Measurements from ENCODE around the gene SCYGR5.

GRCh38 chr2:227696990-227697679, 30.5 kb downstream of the SCYGR5 start:
- TF ChIP-seq CTCF (IDR thresholded peaks at IDR 0.05) (no peak), POLR2A (IDR thresholded peaks at IDR 0.05) (no peak)

Measured in transverse colon (tissue), 3 donors.